GM12878 (cell line): ENCODE data around the gene CTNNA3.
"Not testable (repeated sequence)": the region's sequence is repeated elsewhere in the genome, so short reads cannot be mapped to it uniquely, and the experiment has no call there.

Experiments used
- YY1 ChIP-seq: IDR thresholded peaks from 2 replicates; pipeline ENCODE4 v1.6.1; 2011; ENCODE audit warnings: low read depth, mild to moderate bottlenecking, low read length
- TF ChIP-seq, protein P1 (sequence below): fragments of 450-650 bp; IDR thresholded peaks from 2 replicates; pipeline ENCODE4 v1.6.1; 2016; ENCODE audit warnings: mild to moderate bottlenecking

DNA sequence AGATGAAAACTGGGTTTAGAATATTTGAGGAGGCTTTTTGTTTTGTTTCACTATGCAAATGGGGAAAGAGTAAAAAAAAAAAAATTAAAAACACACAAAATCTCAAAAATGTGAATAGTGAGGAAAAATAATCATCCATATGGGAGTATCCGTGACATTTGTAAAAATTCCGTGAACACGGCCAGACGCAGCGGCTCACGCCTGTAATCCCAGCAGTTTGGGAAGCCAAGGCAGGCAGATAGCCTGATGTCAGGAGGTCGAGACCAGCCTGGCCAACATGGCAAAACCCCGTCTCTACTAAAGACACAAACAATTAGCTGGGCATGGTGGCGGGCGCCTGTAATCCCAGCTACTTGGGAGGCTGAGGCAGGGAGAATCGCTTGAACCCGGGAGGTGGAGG, 1342.2 kb downstream of the CTNNA3 start:
- TF ChIP-seq, protein P1, sequence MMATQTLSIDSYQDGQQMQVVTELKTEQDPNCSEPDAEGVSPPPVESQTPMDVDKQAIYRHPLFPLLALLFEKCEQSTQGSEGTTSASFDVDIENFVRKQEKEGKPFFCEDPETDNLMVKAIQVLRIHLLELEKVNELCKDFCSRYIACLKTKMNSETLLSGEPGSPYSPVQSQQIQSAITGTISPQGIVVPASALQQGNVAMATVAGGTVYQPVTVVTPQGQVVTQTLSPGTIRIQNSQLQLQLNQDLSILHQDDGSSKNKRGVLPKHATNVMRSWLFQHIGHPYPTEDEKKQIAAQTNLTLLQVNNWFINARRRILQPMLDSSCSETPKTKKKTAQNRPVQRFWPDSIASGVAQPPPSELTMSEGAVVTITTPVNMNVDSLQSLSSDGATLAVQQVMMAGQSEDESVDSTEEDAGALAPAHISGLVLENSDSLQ = not testable (repeated sequence)
- TF ChIP-seq YY1 = not testable (repeated sequence)
